Heart right ventricle (tissue), 16 donors: ENCODE results near the gene COG2. TPM values are rescaled to one million over a fixed set of nuclear protein-coding genes. Genes with fewer than 3 reads are reported as not detected.
"Not testable (repeated sequence)": the region's sequence is repeated elsewhere in the genome, so short reads cannot be mapped to it uniquely, and the experiment has no call there.

ENCODE experiments used
- ATAC-seq, 8 donors: fragments of 200-7000 bp; cut with Tn5 transposase; one replicate each; pipeline ENCODE4 v1.9.1; 2020; ENCODE audit warnings: mild to moderate bottlenecking in 8 of 8, moderate library complexity in 8 of 8, moderate number of reproducible peaks in 1 of 8
- DNase-seq, 2 donors: peaks; one replicate each; pipeline ENCODE4 v3.0.0-alpha.2; 2020
- H3K27ac ChIP-seq, 10 donors: fragments of 200-600 bp; sonication (generic) in 2 of 10; one replicate each; pipeline versions ENCODE4 v1.5.0 to v1.8.0; 2020 to 2022; ENCODE audit warnings: mild to moderate bottlenecking in 3 of 10
- H3K27me3 ChIP-seq, 7 donors: fragments of 200-600 bp; one replicate each; pipeline ENCODE4 v1.8.0; 2021 to 2022; ENCODE audit warnings: mild to moderate bottlenecking in 2 of 7
- H3K36me3 ChIP-seq, 9 donors: fragments of 200-600 bp; sonication (generic) in 1 of 9; one replicate each; pipeline versions ENCODE4 v1.5.0 to v1.8.0; 2020 to 2022; ENCODE audit warnings: mild to moderate bottlenecking in 2 of 9
- H3K4me1 ChIP-seq, 9 donors: fragments of 200-600 bp; sonication (generic) in 1 of 9; one replicate each; pipeline versions ENCODE4 v1.5.0 to v1.8.0; 2020 to 2022; ENCODE audit warnings: mild to moderate bottlenecking in 4 of 9
- H3K4me3 ChIP-seq, 10 donors: fragments of 200-600 bp; sonication (generic) in 2 of 10; one replicate each; pipeline versions ENCODE4 v1.5.0 to v1.8.0; 2020 to 2022; ENCODE audit warnings: mild to moderate bottlenecking in 7 of 10, moderate library complexity in 2 of 10
- H3K9me3 ChIP-seq, 11 donors: fragments of 200-600 bp in 10 of 11; sonication (generic) in 2 of 11; one replicate each; pipeline versions ENCODE4 v1.5.0 to v1.8.0; 2013 to 2022; ENCODE audit warnings: mild to moderate bottlenecking in 2 of 11, control low read depth in 1 of 11, moderate library complexity in 1 of 11
- WGBS, 2 donors: extraction: QIAGEN DNeasy Blood & Tissue Kit; methylation state at CpG; one replicate each; pipeline ENCODE4 v1.1.7; 2013; ENCODE audit warnings: inconsistent platforms in 1 of 2; 5-methylcytosine and 5-hydroxymethylcytosine counted together
- intact Hi-C, 10 donors: fragments of 100-400 bp; cut with DNase I; formaldehyde crosslinking; loops; one replicate each; pipeline versions ENCODE4 v1.11.1 to v1.14.2; 2022
- polyA plus RNA-seq, 2 donors: library from polyadenylated mRNA; stranded (reverse); fragments of 200-250 nt; gene quantifications; one replicate each; pipeline ENCODE4 v1.2.3, GENCODE V29; 2013
- total RNA-seq, 10 donors: library from RNA; stranded (reverse); fragmentation: NEBNext Ultra II Directional in 3 of 10; extraction: Animal tissue kit (Norgen Biotek cat#: 25700) in 3 of 10; gene quantifications; one replicate each; pipeline versions ENCODE4 v1.2.1 to v1.2.4, GENCODE V29; 2021 to 2023
- TF ChIP-seq, protein P1 (sequence below), 9 donors: fragments of 200-600 bp; sonication (generic) in 2 of 9; IDR thresholded peaks; one replicate each; pipeline versions ENCODE4 v1.5.0 to v1.8.0; 2021 to 2022; ENCODE audit warnings: antibody characterized with exemption in 9 of 9, mild to moderate bottlenecking in 5 of 9, moderate library complexity in 1 of 9
- donor health status: Arrhythmogenic right ventricular cardiomyopathy.
- donor health status: ischemic (EF 13 %, LVEDD 7.1; RV severe dilation, severe dysfunction).
- donor health status: healthy with polysubstance abuse.
- donor health status: DM: no; HTN: yes; CAD: no.
- donor health status: DM: no; HTN: no; CAD: no.
- donor health status: ischemic (EF 25% LVEDD 6.9; RV normal size, moderate dysfunction).
- donor health status: ischemic (EF 25% LVEDD 5.7; RV mildly dilated, moderate dysfunction).
- donor health status: healthy.
- donor health status: DM: yes; HTN: yes; CAD: no.
- donor health status: Ischemic cardiomyopathy.
- donor health status: ischemic (EF 35%, LVEDD 5.7; RV mildly dilated, moderate dysfunction).
- donor health status: nonischemic (EF 11% LVEDD 7.7; RV severe dilation, severe dysfunction).
- donor health status: DM: yes; HTN: yes; CAD: no.
- donor health status: PGD.
- donor health status: ischemic (EF 29% LVEDD 5.4; RV normal size, mild dysfunction).
- donor health status: nonischemic (EF 23%, LVEDD 6.1; RV moderate dilation, normal function).

COG2 gene
- total and polyA plus RNA-seq, 12 donors = 7.5 to 36.5 (median 24.6) TPM

- Histone ChIP-seq H3K36me3 (peaks cover 0 to 49% (median 29%) of the 10 kb centered on the region in 9 donors), H3K27ac (no peak overlapping the region), H3K27me3 (no peaks in the 10 kb centered on the region), H3K4me3 (no peak overlapping the region), H3K4me1 (peaks cover 0 to 16% (median 0%) of the 10 kb centered on the region in 9 donors), H3K9me3 (no peaks in the 10 kb centered on the region)
- TF ChIP-seq, protein P1, sequence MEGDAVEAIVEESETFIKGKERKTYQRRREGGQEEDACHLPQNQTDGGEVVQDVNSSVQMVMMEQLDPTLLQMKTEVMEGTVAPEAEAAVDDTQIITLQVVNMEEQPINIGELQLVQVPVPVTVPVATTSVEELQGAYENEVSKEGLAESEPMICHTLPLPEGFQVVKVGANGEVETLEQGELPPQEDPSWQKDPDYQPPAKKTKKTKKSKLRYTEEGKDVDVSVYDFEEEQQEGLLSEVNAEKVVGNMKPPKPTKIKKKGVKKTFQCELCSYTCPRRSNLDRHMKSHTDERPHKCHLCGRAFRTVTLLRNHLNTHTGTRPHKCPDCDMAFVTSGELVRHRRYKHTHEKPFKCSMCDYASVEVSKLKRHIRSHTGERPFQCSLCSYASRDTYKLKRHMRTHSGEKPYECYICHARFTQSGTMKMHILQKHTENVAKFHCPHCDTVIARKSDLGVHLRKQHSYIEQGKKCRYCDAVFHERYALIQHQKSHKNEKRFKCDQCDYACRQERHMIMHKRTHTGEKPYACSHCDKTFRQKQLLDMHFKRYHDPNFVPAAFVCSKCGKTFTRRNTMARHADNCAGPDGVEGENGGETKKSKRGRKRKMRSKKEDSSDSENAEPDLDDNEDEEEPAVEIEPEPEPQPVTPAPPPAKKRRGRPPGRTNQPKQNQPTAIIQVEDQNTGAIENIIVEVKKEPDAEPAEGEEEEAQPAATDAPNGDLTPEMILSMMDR (IDR thresholded peaks at IDR 0.05) = no peak
- 44 to 54% methylated on average over 4 of the region's 4 CpGs for WGBS, 2 donors
- DNase-seq (no peak), ATAC-seq (peak in 1 of 8 donors; percentile 8)
- intact Hi-C loops = no loop called here
These were observed 52.7 kb downstream of the COG2 start for GRCh38 chr1:230694991-230695390.

DNA sequence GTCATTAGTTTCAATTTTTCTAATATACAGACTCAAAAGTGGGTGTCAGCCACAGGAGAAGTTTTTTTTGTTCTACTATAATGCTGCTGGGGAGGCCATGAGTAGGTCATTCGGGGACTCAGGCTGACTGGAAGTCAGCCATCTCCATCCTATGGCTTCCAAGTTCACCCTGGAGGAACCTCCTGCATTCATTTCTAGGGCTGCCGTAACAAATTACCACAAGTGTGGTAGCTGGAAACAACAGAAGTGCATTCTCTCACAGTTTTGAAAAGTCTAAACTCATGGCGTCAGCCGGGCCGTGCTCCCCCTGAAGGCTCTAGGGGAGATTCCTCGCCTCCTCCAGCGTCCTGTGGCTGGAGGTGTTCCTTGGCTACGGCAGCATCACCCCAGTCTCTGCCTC is 53.9 kb downstream of the COG2 start:
- ATAC-seq (no peak), DNase-seq (no peak)
- Histone ChIP-seq H3K36me3 (peaks cover 0 to 37% (median 19%) of the 10 kb centered on the region in 9 donors), H3K4me1 (peaks cover 0 to 16% (median 0%) of the 10 kb centered on the region in 9 donors), H3K4me3 (no peak overlapping the region), H3K9me3 (no peaks in the 10 kb centered on the region), H3K27me3 (no peaks in the 10 kb centered on the region), H3K27ac (no peak overlapping the region)
- intact Hi-C loops = no loop called here
- 70 to 73% methylated on average over 8 of the region's 8 CpGs for WGBS, 2 donors
- TF ChIP-seq, protein P1 (IDR thresholded peaks at IDR 0.05) = no peak

DNA sequence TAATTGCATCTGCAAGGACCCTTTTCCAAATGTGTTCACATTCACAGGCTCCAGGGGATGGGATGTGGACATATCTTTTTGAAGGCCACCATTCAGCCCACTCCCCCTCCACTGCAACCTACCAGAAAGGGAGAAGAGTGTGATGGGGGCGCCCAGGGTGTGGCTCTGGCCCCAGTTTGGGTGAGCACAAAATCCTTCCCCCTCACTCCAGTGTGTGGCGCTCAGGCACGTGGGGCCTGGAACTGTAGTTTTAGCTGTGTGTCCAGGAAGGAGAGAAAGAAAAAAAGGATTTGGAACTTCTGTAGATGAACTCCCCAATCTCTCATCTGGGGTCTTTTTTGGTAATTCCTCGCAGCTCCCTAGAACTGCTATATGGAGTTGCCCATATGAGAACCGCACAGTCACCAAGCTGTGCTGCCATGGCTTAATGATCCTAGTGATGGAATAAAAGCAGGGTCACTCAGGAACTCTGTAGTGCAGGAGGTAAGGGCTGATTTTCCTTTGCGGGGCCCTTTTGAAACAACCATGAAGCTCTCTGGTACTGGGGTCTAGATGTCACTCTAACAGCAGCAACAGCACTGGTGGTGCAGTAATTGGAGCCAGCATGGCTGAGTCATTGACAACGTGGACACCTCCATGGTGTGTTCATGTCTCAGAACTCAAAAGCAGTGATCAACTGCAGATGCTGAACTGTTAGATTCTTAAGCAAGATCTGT is 54.6 kb downstream of the COG2 start:
- TF ChIP-seq, protein P1 (IDR thresholded peaks at IDR 0.05) = no peak
- Histone ChIP-seq H3K4me3 (no peak overlapping the region), H3K27me3 (no peaks in the 10 kb centered on the region), H3K9me3 (no peaks in the 10 kb centered on the region), H3K36me3 (peaks cover 0 to 35% (median 12%) of the 10 kb centered on the region in 9 donors), H3K27ac (no peak overlapping the region), H3K4me1 (peaks cover 0 to 16% (median 0%) of the 10 kb centered on the region in 9 donors)
- WGBS, 2 donors = 82 to 83% methylated on average over 7 of the region's 7 CpGs
- ATAC-seq (peak in 4 of 8 donors; percentile 13 to 67 (median 43)), DNase-seq (no peak)
- intact Hi-C loops = no loop called here

- H3K4me3 ChIP-seq = no peak overlapping the region
- peaks cover 0 to 35% (median 11%) of the 10 kb centered on the region in 9 donors for H3K36me3 ChIP-seq
- no peaks in the 10 kb centered on the region for H3K27me3 ChIP-seq
- WGBS, 2 donors = 92% methylated on average over 14 of the region's 14 CpGs
- peaks cover 0 to 16% (median 0%) of the 10 kb centered on the region in 9 donors for H3K4me1 ChIP-seq
- no peak overlapping the region for H3K27ac ChIP-seq
- intact Hi-C loops = no loop called here
- no peaks in the 10 kb centered on the region for H3K9me3 ChIP-seq
- ATAC-seq (no peak), DNase-seq (no peak)
- TF ChIP-seq, protein P1 (IDR thresholded peaks at IDR 0.05) = no peak
These were observed 55.8 kb downstream of the COG2 start for GRCh38 chr1:230698130-230698529.

- DNase-seq, ATAC-seq, H3K4me3 ChIP-seq, H3K9me3 ChIP-seq, H3K27me3 ChIP-seq, H3K27ac ChIP-seq: not testable (repeated sequence)
- Histone ChIP-seq H3K4me1 (peaks cover 0 to 16% (median 0%) of the 10 kb centered on the region in 9 donors), H3K36me3 (peaks cover 0 to 35% (median 7%) of the 10 kb centered on the region in 9 donors)
- intact Hi-C loops = loop anchor here in 1 of 10 donors (1.0 kb wide), 1 partner anchor 72 kb away; no protein-coding TSS in a partner anchor
These were observed 56.7 kb downstream of the COG2 start for GRCh38 chr1:230698964-230699363.
